Breast epithelium (tissue), 4 donors: ENCODE data around the gene EPHA4. TPM values are rescaled to one million over a fixed set of nuclear protein-coding genes. Genes with fewer than 3 reads are reported as not detected.

ENCODE experiments used
- DNase-seq, 2 donors: peaks; one replicate each; pipeline ENCODE4 v3.0.0-alpha.2; 2019; ENCODE audit warnings: low spot score in 2 of 2
- H3K27ac ChIP-seq, 2 donors: fragments of 200-600 bp; sonication (generic) in 1 of 2; one replicate each; pipeline ENCODE4 v1.5.1; 2016 to 2019; ENCODE audit warnings: mild to moderate bottlenecking in 1 of 2
- H3K27me3 ChIP-seq, 2 donors: fragments of 200-600 bp; sonication (generic) in 1 of 2; one replicate each; pipeline versions ENCODE4 v1.5.1 to v1.6.0; 2017 to 2019; ENCODE audit warnings: control low read depth in 1 of 2, mild to moderate bottlenecking in 1 of 2
- H3K36me3 ChIP-seq: fragments of 200-600 bp; one replicate; pipeline ENCODE4 v1.5.1; 2019
- H3K4me1 ChIP-seq, 2 donors: fragments of 200-600 bp; sonication (generic); one replicate each; pipeline ENCODE4 v1.5.1; 2016 to 2019; ENCODE audit warnings: control low read depth in 1 of 2
- H3K4me3 ChIP-seq, 3 donors: fragments of 200-600 bp; sonication (generic); 1 replicate in 2 of 3; 2 replicates in 1 of 3; pipeline ENCODE4 v1.5.1; 2016 to 2019; ENCODE audit warnings: mild to moderate bottlenecking in 3 of 3, moderate library complexity in 2 of 3
- H3K9me3 ChIP-seq, 2 donors: fragments of 200-600 bp; sonication (generic) in 1 of 2; one replicate each; pipeline ENCODE4 v1.5.1; 2016 to 2019; ENCODE audit warnings: control low read depth in 1 of 2
- CTCF ChIP-seq, 3 donors: fragments of 450-650 bp; IDR thresholded peaks; one replicate each; pipeline ENCODE4 v1.5.1; 2016 to 2017; ENCODE audit warnings: antibody characterized with exemption in 3 of 3, mild to moderate bottlenecking in 3 of 3, moderate library complexity in 3 of 3
- POLR2A ChIP-seq: fragments of 450-650 bp; IDR thresholded peaks from one replicate; pipeline ENCODE4 v1.6.1; 2016; ENCODE audit warnings: antibody characterized with exemption, mild to moderate bottlenecking, moderate library complexity
- POLR2AphosphoS5 ChIP-seq, 3 donors: sonication (generic); formaldehyde crosslinking; IDR thresholded peaks; one replicate each; pipeline ENCODE4 v1.6.1; 2017; ENCODE audit warnings: antibody characterized with exemption in 3 of 3
- intact Hi-C: fragments of 100-400 bp; cut with DNase I; formaldehyde crosslinking; loops from one replicate; pipeline ENCODE4 v1.15.1; 2023; ENCODE audit warnings: low total_unique reads
- total RNA-seq, 3 donors: library from RNA; depleted of rRNA; stranded (reverse); fragments of >200 nt; gene quantifications; one replicate each; pipeline ENCODE4 v1.1.0, GENCODE V29; 2016

The EPHA4 gene
- total RNA-seq, 3 donors from 2014 or later, result 12.8 to 44.2 (median 18.6) TPM

GRCh38 chr2:221590861-221591365 is 18.8 kb upstream of the EPHA4 start:
- H3K27ac ChIP-seq, result no peak overlapping the region
- intact Hi-C loops, result loop anchor here (5.0 kb wide), 1 partner anchor 1844 kb away; no protein-coding TSS in a partner anchor
- no peaks in the 10 kb centered on the region for H3K36me3 ChIP-seq
- no peak for DNase-seq
- TF ChIP-seq POLR2AphosphoS5 (IDR thresholded peaks at IDR 0.05), result no peak
- no peak for TF ChIP-seq POLR2A
- TF ChIP-seq CTCF (IDR thresholded peaks at IDR 0.05), result no peak
- no peak overlapping the region for H3K4me3 ChIP-seq
- no peaks in the 10 kb centered on the region for H3K9me3 ChIP-seq
- H3K27me3 ChIP-seq, result no peaks in the 10 kb centered on the region
- no peaks in the 10 kb centered on the region for H3K4me1 ChIP-seq

- intact Hi-C loops, result loop anchor here (5.0 kb wide), 1 partner anchor 1842 kb away; no protein-coding TSS in a partner anchor
- Histone ChIP-seq H3K36me3 (no peaks in the 10 kb centered on the region), H3K4me3 (no peak overlapping the region), H3K27me3 (no peaks in the 10 kb centered on the region), H3K27ac (no peak overlapping the region), H3K4me1 (no peaks in the 10 kb centered on the region), H3K9me3 (no peaks in the 10 kb centered on the region)
- TF ChIP-seq CTCF (IDR thresholded peaks at IDR 0.05) (no peak), POLR2AphosphoS5 (IDR thresholded peaks at IDR 0.05) (no peak), POLR2A (no peak)
- no peak for DNase-seq
Observed at GRCh38 chr2:221589696-221590095, 17.6 kb upstream of the EPHA4 start.

- Histone ChIP-seq H3K4me1 (no peaks in the 10 kb centered on the region), H3K36me3 (no peaks in the 10 kb centered on the region), H3K27ac (no peak overlapping the region), H3K27me3 (no peaks in the 10 kb centered on the region), H3K9me3 (no peaks in the 10 kb centered on the region), H3K4me3 (no peak overlapping the region)
- TF ChIP-seq CTCF (IDR thresholded peaks at IDR 0.05) (no peak), POLR2A (no peak), POLR2AphosphoS5 (IDR thresholded peaks at IDR 0.05) (no peak)
- intact Hi-C loops, result no loop called here
- DNase-seq, result no peak
Observed at GRCh38 chr2:221588306-221588985, 16.3 kb upstream of the EPHA4 start.

GRCh38 chr2:221581986-221582385 is 9.9 kb upstream of the EPHA4 start:
- H3K36me3 ChIP-seq, result no peaks in the 10 kb centered on the region
- no peak for DNase-seq
- H3K27me3 ChIP-seq, result no peaks in the 10 kb centered on the region
- no peaks in the 10 kb centered on the region for H3K4me1 ChIP-seq
- TF ChIP-seq CTCF (IDR thresholded peaks at IDR 0.05), result no peak
- no peak for TF ChIP-seq POLR2AphosphoS5 (IDR thresholded peaks at IDR 0.05)
- no peak for TF ChIP-seq POLR2A
- intact Hi-C loops, result no loop called here
- H3K9me3 ChIP-seq, result no peaks in the 10 kb centered on the region
- no peak overlapping the region for H3K27ac ChIP-seq
- no peak overlapping the region for H3K4me3 ChIP-seq

- Histone ChIP-seq H3K4me3 (peak overlapping the region; percentile 56 to 79 (median 74)), H3K36me3 (no peaks in the 10 kb centered on the region), H3K27ac (no peak overlapping the region), H3K27me3 (peaks cover 0 to 5% of the 10 kb centered on the region in 2 donors), H3K9me3 (no peaks in the 10 kb centered on the region), H3K4me1 (no peaks in the 10 kb centered on the region)
- intact Hi-C loops, result loop anchor here (10.0 kb wide), 1 partner anchor 889 kb away; no protein-coding TSS in a partner anchor
- no peak for DNase-seq
- TF ChIP-seq CTCF (IDR thresholded peaks at IDR 0.05) (no peak), POLR2A (no peak), POLR2AphosphoS5 (IDR thresholded peaks at IDR 0.05) (no peak)
Observed at GRCh38 chr2:221574231-221574570, 2.1 kb upstream of the EPHA4 start.
